GM12878 (cell line): ENCODE measurements around the gene RGS6. TPM values are rescaled to one million over a fixed set of nuclear protein-coding genes. Genes with fewer than 3 reads are reported as not detected.

ENCODE experiments used
- ATAC-seq: fragments of 200-7000 bp; cut with Tn5 transposase; 3 replicates; pipeline ENCODE4 v1.9.1; 2020; ENCODE audit warnings: mild to moderate bottlenecking, moderate library complexity
- BruUV-seq: library from RNA; stranded (reverse); fragments of 400-500 nt; replicated peaks from 2 replicates; lab custom pipeline; 2021; lab: Mats Ljungman, UMichigan
- CTCF ChIA-PET: fragments of 300-600 bp; sonication (Branson Sonifier 250); formaldehyde crosslinking; extraction: SDS; loops from one replicate; lab custom pipeline; 2021; ENCODE audit warnings: inconsistent platforms; lab: Yijun Ruan, JAX
- POLR2A ChIA-PET: fragments of 350-600 bp; formaldehyde crosslinking; extraction: SDS; loops from one replicate; lab custom pipeline; 2021; ENCODE audit warnings: inconsistent platforms; lab: Charles Lee
- RAD21 ChIA-PET: fragments of 300-600 bp; sonication (Branson Sonifier 250); formaldehyde crosslinking; loops from one replicate; lab custom pipeline; 2023; ENCODE audit warnings: antibody characterized with exemption; ENCODE audit not compliant: unreplicated experiment; lab: Charles Lee
- SMC1A ChIA-PET: fragments of 300-600 bp; sonication (Branson Sonifier 250); formaldehyde crosslinking; loops from one replicate; lab custom pipeline; 2023; ENCODE audit not compliant: unreplicated experiment, uncharacterized antibody; lab: Charles Lee
- DNase-seq: peaks from one replicate; pipeline ENCODE4 v3.0.0-alpha.2; 2011; ENCODE audit warnings: low read depth, low spot score
- FAIRE-seq: peaks from 3 replicates; lab custom pipeline; 2011; peaks lifted over from hg19 to GRCh38; lab: Jason Lieb, UNC
- H2AFZ ChIP-seq: 2 replicates; pipeline ENCODE4 v1.6.0; 2011; ENCODE audit warnings: low read depth, low read length, control low read depth; ENCODE audit not compliant: control insufficient read depth
- H3K27ac ChIP-seq: 2 replicates; pipeline ENCODE4 v1.5.1; 2011; ENCODE audit warnings: control low read depth; ENCODE audit not compliant: control insufficient read depth, insufficient read depth
- H3K27me3 ChIP-seq, 2 experiments: replicated peaks in 1 of 2; 2 replicates each; pipeline versions ENCODE4 v1.6.0 to v1.6.1; 2011; ENCODE audit warnings: low read length in 1 of 2; ENCODE audit not compliant: control insufficient read depth in 2 of 2, insufficient read depth in 2 of 2
- H3K36me3 ChIP-seq, 2 experiments: 2 replicates each; pipeline ENCODE4 v1.5.1; 2011; ENCODE audit warnings: low read length in 1 of 2; ENCODE audit not compliant: control insufficient read depth in 2 of 2, insufficient read depth in 2 of 2
- H3K4me1 ChIP-seq: 2 replicates; pipeline ENCODE4 v1.6.1; 2011; ENCODE audit warnings: mild to moderate bottlenecking, low read length, moderate library complexity, mixed read lengths; ENCODE audit not compliant: control insufficient read depth, insufficient read depth
- H3K4me2 ChIP-seq: 2 replicates; pipeline ENCODE4 v1.6.0; 2011; ENCODE audit warnings: control low read depth; ENCODE audit not compliant: control insufficient read depth, insufficient read depth
- H3K4me3 ChIP-seq: fragments of 200-600 bp; sonication (generic); 2 replicates; pipeline ENCODE4 v1.5.1; 2016
- H3K79me2 ChIP-seq: 2 replicates; pipeline ENCODE4 v1.6.0; 2011; ENCODE audit warnings: low read length; ENCODE audit not compliant: control insufficient read depth, insufficient read depth
- H3K9ac ChIP-seq: 2 replicates; pipeline ENCODE4 v1.8.0; 2011; ENCODE audit warnings: low read length, control low read depth, mixed read lengths; ENCODE audit not compliant: control insufficient read depth, insufficient read depth
- H3K9me3 ChIP-seq: replicated peaks from 3 replicates; pipeline ENCODE4 v1.5.1; 2011; ENCODE audit warnings: mild to moderate bottlenecking, low read length; ENCODE audit not compliant: control insufficient read depth, insufficient read depth
- H4K20me1 ChIP-seq: 2 replicates; pipeline ENCODE4 v1.6.0; 2011; ENCODE audit not compliant: control insufficient read depth, insufficient read depth
- ESRRA ChIP-seq: IDR thresholded peaks from 2 replicates; pipeline ENCODE4 v1.6.1; 2012; ENCODE audit warnings: mild to moderate bottlenecking, low read length, improper control_type of control experiment
- MEF2B ChIP-seq: fragments of 450-650 bp; IDR thresholded peaks from 2 replicates; pipeline ENCODE4 v1.6.1; 2018; ENCODE audit warnings: mild to moderate bottlenecking, moderate library complexity; ENCODE audit not compliant: partially characterized antibody, poor library complexity, severe bottlenecking
- MYB ChIP-seq: fragments of 150-350 bp; IDR thresholded peaks from 2 replicates; pipeline ENCODE4 v1.6.1; 2014; ENCODE audit warnings: mild to moderate bottlenecking, low read depth, low read length, borderline replicate concordance
- RBBP5 ChIP-seq: fragments of 200-600 bp; sonication (generic); conservative IDR thresholded peaks from 2 replicates; pipeline ENCODE4 v1.6.1; 2016
- SMC3 ChIP-seq: IDR thresholded peaks from 2 replicates; pipeline ENCODE4 v1.6.1; 2011; ENCODE audit warnings: low read length, improper control_type of control experiment, borderline replicate concordance
- TCF12 ChIP-seq: IDR thresholded peaks from 2 replicates; pipeline ENCODE4 v1.6.1; 2011; ENCODE audit warnings: low read depth, mild to moderate bottlenecking, low read length
- WGBS: methylation state at CpG from one replicate; pipeline ENCODE4 v1.1.6; 2016; ENCODE audit warnings: low lambda C conversion rate; ENCODE audit not compliant: insufficient replicate concordance, insufficient coverage; ENCODE audit errors: missing lambda C conversion rate; 5-methylcytosine and 5-hydroxymethylcytosine counted together
- in situ Hi-C: fragments of 300-500 bp; cut with MboI; formaldehyde crosslinking; loops from 9 replicates; pipeline ENCODE4 v1.14.3; 2018; ENCODE audit warnings: mixed read lengths
- intact Hi-C: fragments of 100-400 bp; cut with micrococcal nuclease; formaldehyde crosslinking; loops from one replicate; pipeline ENCODE4 v1.14.2; 2022; ENCODE audit not compliant: unreplicated experiment
- polyA plus RNA-seq, 11 experiments: library from polyadenylated mRNA; depleted of rRNA in 4 of 11; unstranded in 6 of 11; stranded (reverse) in 5 of 11; fragments of >200 nt; fragmentation: Nextera tagmentation in 4 of 11; fragmentation: Illumina TruSeq in 1 of 11; extraction: Ambion mirVana in 4 of 11; extraction: Trizol in 1 of 11; gene quantifications; 1 replicate in 1 of 11; 2 replicates in 10 of 11; pipeline versions ENCODE4 v1.2.1 to v1.2.3, GENCODE V29; 2011 to 2016; ENCODE audit warnings: inconsistent platforms in 2 of 11, missing spikeins in 2 of 11, low read depth in 1 of 11
- total RNA-seq, 4 experiments: library from RNA; depleted of rRNA in 3 of 4; stranded (reverse); fragments of >200 nt in 3 of 4; fragmentation: Illumina TruSeq in 1 of 4; extraction: Trizol in 1 of 4; gene quantifications; 2 replicates each; pipeline versions ENCODE4 v1.2.1 to v1.2.3, GENCODE V29; 2013 to 2021
- TF ChIP-seq, protein P1 (sequence below): fragments of 450-650 bp; IDR thresholded peaks from 2 replicates; pipeline ENCODE4 v1.6.1; 2017; ENCODE audit warnings: low read depth, mild to moderate bottlenecking, moderate library complexity

The RGS6 gene
- total and polyA plus RNA-seq, 10 of the 15 experiments (the other 5 are each of a cell fraction or from before 2014, with no cell fraction given), result 3.9 to 18.1 (median 12.4) TPM

DNA sequence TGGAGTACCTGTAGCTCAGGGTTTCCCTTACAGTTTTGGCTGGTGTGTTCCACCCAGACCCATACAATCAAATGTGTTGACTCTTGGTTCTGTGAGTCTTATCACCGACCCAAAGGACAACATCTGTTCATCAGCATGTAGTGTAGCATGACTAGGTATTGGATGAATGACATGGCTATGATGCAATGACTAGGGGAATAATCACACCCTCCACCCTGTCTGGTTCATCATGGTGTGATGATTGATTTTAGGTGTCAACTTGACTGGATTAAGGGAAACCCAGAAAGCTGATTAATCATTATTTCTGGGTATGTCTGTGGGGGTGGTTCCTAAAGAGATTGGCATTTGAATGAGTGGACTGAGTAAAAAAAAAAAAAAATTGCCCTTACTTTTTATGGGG is 650.4 kb downstream of the RGS6 start:
- no peaks in the 10 kb centered on the region for H4K20me1 ChIP-seq
- no peak overlapping the region for H3K4me3 ChIP-seq
- DNase-seq (no peak), ATAC-seq (no peak), FAIRE-seq (no peak)
- WGBS, result 59% methylated on average over 1 of the region's 1 CpG
- ChIA-PET POLR2A (no interaction called here), RAD21 (interaction anchor here (1.5 kb wide), 1 partner anchor 13 kb away, joined by 4 read pairs; no protein-coding TSS in a partner anchor), SMC1A (interaction anchor here (0.6 to 1.9 kb wide), 6 partner anchors 10 to 249 kb away, joined by 3 to 7 read pairs (median 4); no protein-coding TSS in a partner anchor), CTCF (interaction anchor here (1.0 to 2.3 kb wide), 2 partner anchors 13 to 321 kb away, joined by 3 to 6 read pairs; no protein-coding TSS in a partner anchor)
- no peaks in the 10 kb centered on the region for H3K27me3 ChIP-seq
- intact Hi-C loops, result no loop called here
- no TSS peak for BruUV-seq
- no peaks in the 10 kb centered on the region for H3K36me3 ChIP-seq
- no peaks in the 10 kb centered on the region for H3K4me1 ChIP-seq
- H3K79me2 ChIP-seq, result no peaks in the 10 kb centered on the region
- in situ Hi-C loops, result no loop called here
- no peak overlapping the region for H2AFZ ChIP-seq
- TF ChIP-seq RBBP5 (no peak), MYB (no peak), TCF12 (no peak), ESRRA (no peak), MEF2B (no peak), SMC3 (no peak)
- TF ChIP-seq, protein P1, sequence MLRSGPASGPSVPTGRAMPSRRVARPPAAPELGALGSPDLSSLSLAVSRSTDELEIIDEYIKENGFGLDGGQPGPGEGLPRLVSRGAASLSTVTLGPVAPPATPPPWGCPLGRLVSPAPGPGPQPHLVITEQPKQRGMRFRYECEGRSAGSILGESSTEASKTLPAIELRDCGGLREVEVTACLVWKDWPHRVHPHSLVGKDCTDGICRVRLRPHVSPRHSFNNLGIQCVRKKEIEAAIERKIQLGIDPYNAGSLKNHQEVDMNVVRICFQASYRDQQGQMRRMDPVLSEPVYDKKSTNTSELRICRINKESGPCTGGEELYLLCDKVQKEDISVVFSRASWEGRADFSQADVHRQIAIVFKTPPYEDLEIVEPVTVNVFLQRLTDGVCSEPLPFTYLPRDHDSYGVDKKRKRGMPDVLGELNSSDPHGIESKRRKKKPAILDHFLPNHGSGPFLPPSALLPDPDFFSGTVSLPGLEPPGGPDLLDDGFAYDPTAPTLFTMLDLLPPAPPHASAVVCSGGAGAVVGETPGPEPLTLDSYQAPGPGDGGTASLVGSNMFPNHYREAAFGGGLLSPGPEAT, result no peak
- TF ChIP-seq, all 136 proteins: peak for 0
- Histone ChIP-seq H3K9me3 (no peaks in the 10 kb centered on the region; the same call in 2 of the 3 replicates), H3K9ac (no peak overlapping the region), H3K27ac (no peak overlapping the region), H3K4me2 (no peak overlapping the region)
